Immature natural killer cell (primary cell): Measurements from ENCODE around the gene D2HGDH. TPM values are rescaled to one million over a fixed set of nuclear protein-coding genes. Genes with fewer than 3 reads are reported as not detected.
A peak's percentile ranks its signal among the peaks of the same experiment; 100 is the strongest.
"Not testable (repeated sequence)": the region's sequence is repeated elsewhere in the genome, so short reads cannot be mapped to it uniquely, and the experiment has no call there.

Experiments used
- DNase-seq, 3 donors: peaks; one replicate each; pipeline ENCODE4 v3.0.0; 2022; ENCODE audit warnings: mixed read lengths in 1 of 3
- H3K27ac Mint-ChIP-seq, 6 donors: one replicate each; pipeline ENCODE4 v1.8.0; 2020; ENCODE audit warnings: mixed read lengths in 6 of 6, mild to moderate bottlenecking in 5 of 6, inconsistent platforms in 4 of 6, moderate library complexity in 3 of 6
- H3K27me3 Mint-ChIP-seq, 3 donors: one replicate each; pipeline ENCODE4 v1.8.0; 2020 to 2021; ENCODE audit warnings: low read depth in 3 of 3, mild to moderate bottlenecking in 3 of 3, mixed read lengths in 3 of 3, moderate library complexity in 3 of 3, inconsistent platforms in 1 of 3
- H3K36me3 Mint-ChIP-seq, 3 donors: one replicate each; pipeline ENCODE4 v1.8.0; 2020; ENCODE audit warnings: mixed read lengths in 3 of 3, inconsistent platforms in 2 of 3, mild to moderate bottlenecking in 2 of 3
- H3K4me1 Mint-ChIP-seq, 2 donors: one replicate each; pipeline ENCODE4 v1.8.0; 2020; ENCODE audit warnings: inconsistent platforms in 2 of 2, mild to moderate bottlenecking in 2 of 2, mixed read lengths in 2 of 2, moderate library complexity in 1 of 2
- H3K4me3 Mint-ChIP-seq, 5 donors: one replicate each; pipeline ENCODE4 v1.8.0; 2020; ENCODE audit warnings: mild to moderate bottlenecking in 5 of 5, mixed read lengths in 5 of 5, inconsistent platforms in 3 of 5, moderate library complexity in 3 of 5
- H3K9me3 Mint-ChIP-seq, 6 donors: one replicate each; pipeline ENCODE4 v1.8.0; 2020; ENCODE audit warnings: mild to moderate bottlenecking in 6 of 6, mixed read lengths in 6 of 6, inconsistent platforms in 4 of 6, moderate library complexity in 3 of 6
- polyA plus RNA-seq, 3 donors: library from polyadenylated mRNA; unstranded; fragments of 300-500 nt; fragmentation: Illumina TruSeq; gene quantifications; one replicate each; pipeline ENCODE4 v1.2.3, GENCODE V29; 2021

The D2HGDH gene
- polyA plus RNA-seq, 3 donors from 2014 or later, result 0.49 to 2.9 (median 1.5) TPM

GRCh38 chr2:241800198-241800903, 65.9 kb downstream of the D2HGDH start:
- not testable (repeated sequence) for DNase-seq, H3K4me3 Mint-ChIP-seq, H3K9me3 Mint-ChIP-seq, H3K27ac Mint-ChIP-seq, H3K27me3 Mint-ChIP-seq, H3K36me3 Mint-ChIP-seq, H3K4me1 Mint-ChIP-seq

- H3K9me3 Mint-ChIP-seq, result peaks cover 0 to 1% (median 0%) of the 10 kb centered on the region in 6 donors
- H3K36me3 Mint-ChIP-seq, result no peaks in the 10 kb centered on the region
- H3K4me1 Mint-ChIP-seq, result peaks cover 0 to 7% of the 10 kb centered on the region in 2 donors
- peaks cover 4 to 9% (median 5%) of the 10 kb centered on the region in 3 donors for H3K27me3 Mint-ChIP-seq
- no peak overlapping the region for H3K4me3 Mint-ChIP-seq
- H3K27ac Mint-ChIP-seq, result no peak overlapping the region
- DNase-seq, result no peak
These were observed 67.4 kb downstream of the D2HGDH start for GRCh38 chr2:241801611-241802420.

- no peaks in the 10 kb centered on the region for H3K9me3 Mint-ChIP-seq
- H3K36me3 Mint-ChIP-seq, result no peaks in the 10 kb centered on the region
- H3K4me1 Mint-ChIP-seq, result peaks cover 0 to 7% of the 10 kb centered on the region in 2 donors
- no peak overlapping the region for H3K4me3 Mint-ChIP-seq
- peak overlapping the region in 1 of 6 donors; percentile 76 for H3K27ac Mint-ChIP-seq
- DNase-seq, result no peak
- H3K27me3 Mint-ChIP-seq, result peaks cover 2 to 6% (median 5%) of the 10 kb centered on the region in 3 donors
These were observed 68.2 kb downstream of the D2HGDH start for GRCh38 chr2:241802421-241803318.

GRCh38 chr2:241803387-241804325, 69.2 kb downstream of the D2HGDH start:
- Mint-ChIP-seq H3K4me3 (peak overlapping the region; percentile 50 to 84 (median 72)), H3K4me1 (peaks cover 0 to 7% of the 10 kb centered on the region in 2 donors), H3K27me3 (peaks cover 2 to 6% (median 5%) of the 10 kb centered on the region in 3 donors), H3K27ac (peak overlapping the region in 4 of 6 donors; percentile 40 to 76 (median 50)), H3K36me3 (no peaks in the 10 kb centered on the region), H3K9me3 (no peaks in the 10 kb centered on the region)
- peak; percentile 55 to 64 (median 60) for DNase-seq

GRCh38 chr2:241804326-241805229, 70.1 kb downstream of the D2HGDH start:
- peak; percentile 16 to 26 (median 19) for DNase-seq
- Mint-ChIP-seq H3K27me3 (peaks cover 2 to 9% (median 5%) of the 10 kb centered on the region in 3 donors), H3K9me3 (no peaks in the 10 kb centered on the region), H3K4me1 (peaks cover 0 to 7% of the 10 kb centered on the region in 2 donors), H3K4me3 (peak overlapping the region; percentile 24 to 65 (median 56)), H3K36me3 (no peaks in the 10 kb centered on the region), H3K27ac (peak overlapping the region in 1 of 6 donors; percentile 49)

GRCh38 chr2:241806217-241806616, 71.8 kb downstream of the D2HGDH start:
- not testable (repeated sequence) for H3K27me3 Mint-ChIP-seq, H3K36me3 Mint-ChIP-seq, H3K4me3 Mint-ChIP-seq, DNase-seq, H3K9me3 Mint-ChIP-seq, H3K4me1 Mint-ChIP-seq, H3K27ac Mint-ChIP-seq

- no peaks in the 10 kb centered on the region for H3K36me3 Mint-ChIP-seq
- H3K4me3 Mint-ChIP-seq, result peak overlapping the region in 1 of 5 donors; percentile 22
- DNase-seq, result no peak
- no peaks in the 10 kb centered on the region for H3K9me3 Mint-ChIP-seq
- H3K4me1 Mint-ChIP-seq, result peaks cover 0 to 7% of the 10 kb centered on the region in 2 donors
- peaks cover 1 to 5% (median 3%) of the 10 kb centered on the region in 3 donors for H3K27me3 Mint-ChIP-seq
- peak overlapping the region in 1 of 6 donors; percentile 29 for H3K27ac Mint-ChIP-seq
These were observed 73.8 kb downstream of the D2HGDH start for GRCh38 chr2:241808051-241808720.

- Mint-ChIP-seq H3K27me3 (peaks cover 0 to 4% (median 0%) of the 10 kb centered on the region in 3 donors), H3K4me1 (peaks cover 0 to 5% of the 10 kb centered on the region in 2 donors), H3K4me3 (peak within 1 kb of the TSS in 1 of 5 donors; percentile 22), H3K27ac (peak within 1 kb of the TSS in 3 of 6 donors; percentile 16 to 68 (median 24)), H3K36me3 (no peaks in the 10 kb centered on the region), H3K9me3 (no peaks in the 10 kb centered on the region)
- no peak for DNase-seq
These were observed 74.4 kb downstream of the D2HGDH start, which contains the start of gene NEU4 for GRCh38 chr2:241808721-241809382. Gene NEU4, plus strand, starts transcription at chr2:241809193. Its CDS starts 5,292 bp downstream, at chr2:241814485.

GRCh38 chr2:241809383-241810306, 75.2 kb downstream of the D2HGDH start:
- H3K4me3 Mint-ChIP-seq, result no peak overlapping the region
- no peaks in the 10 kb centered on the region for H3K9me3 Mint-ChIP-seq
- no peak for DNase-seq
- peaks cover 0 to 5% (median 0%) of the 10 kb centered on the region in 3 donors for H3K27me3 Mint-ChIP-seq
- peaks cover 0 to 4% of the 10 kb centered on the region in 2 donors for H3K4me1 Mint-ChIP-seq
- peak overlapping the region in 3 of 6 donors; percentile 16 to 68 (median 24) for H3K27ac Mint-ChIP-seq
- H3K36me3 Mint-ChIP-seq, result no peaks in the 10 kb centered on the region
